GM12878 (cell line): ENCODE results near the gene C1R. TPM values are rescaled to one million over a fixed set of nuclear protein-coding genes. Genes with fewer than 3 reads are reported as not detected.

Experiments
- CTCF ChIP-seq, 3 experiments: IDR thresholded peaks in 2 of 3; conservative IDR thresholded peaks in 1 of 3; 2 replicates each; pipeline ENCODE4 v1.5.1; 2011; ENCODE audit warnings: low read depth in 3 of 3, low read length in 3 of 3, mild to moderate bottlenecking in 3 of 3, control low read depth in 2 of 3, moderate library complexity in 2 of 3, inconsistent platforms in 1 of 3, mixed read lengths in 1 of 3; ENCODE audit not compliant: control insufficient read depth in 2 of 3, insufficient read depth in 1 of 3; ENCODE audit errors: extremely low read depth in 1 of 3
- MXI1 ChIP-seq: fragments of 150-350 bp; IDR thresholded peaks from 2 replicates; pipeline ENCODE4 v1.6.1; 2011; ENCODE audit warnings: low read depth, mild to moderate bottlenecking, inconsistent platforms, low read length, improper control_type of control experiment
- NR2C2 ChIP-seq: IDR thresholded peaks from 2 replicates; pipeline ENCODE4 v1.6.1; 2011; ENCODE audit warnings: borderline replicate concordance, low read depth; ENCODE audit not compliant: control insufficient read depth, insufficient read length
- REST ChIP-seq: IDR thresholded peaks from 2 replicates; pipeline ENCODE4 v1.6.1; 2012; ENCODE audit warnings: mild to moderate bottlenecking, low read depth, low read length
- SMARCA5 ChIP-seq: fragments of 450-650 bp; IDR thresholded peaks from 2 replicates; pipeline ENCODE4 v1.6.1; 2017; ENCODE audit warnings: mild to moderate bottlenecking
- SMC3 ChIP-seq: IDR thresholded peaks from 2 replicates; pipeline ENCODE4 v1.6.1; 2011; ENCODE audit warnings: low read length, improper control_type of control experiment, borderline replicate concordance
- YBX1 ChIP-seq: fragments of 450-650 bp; IDR thresholded peaks from 2 replicates; pipeline ENCODE4 v1.6.1; 2016; ENCODE audit warnings: antibody characterized with exemption
- ZBTB33 ChIP-seq: fragments of 450-650 bp; IDR thresholded peaks from 2 replicates; pipeline ENCODE4 v1.6.1; 2017; ENCODE audit warnings: mild to moderate bottlenecking
- polyA plus RNA-seq, 11 experiments: library from polyadenylated mRNA; depleted of rRNA in 4 of 11; unstranded in 6 of 11; stranded (reverse) in 5 of 11; fragments of >200 nt; fragmentation: Nextera tagmentation in 4 of 11; fragmentation: Illumina TruSeq in 1 of 11; extraction: Ambion mirVana in 4 of 11; extraction: Trizol in 1 of 11; gene quantifications; 1 replicate in 1 of 11; 2 replicates in 10 of 11; pipeline versions ENCODE4 v1.2.1 to v1.2.3, GENCODE V29; 2011 to 2016; ENCODE audit warnings: inconsistent platforms in 2 of 11, missing spikeins in 2 of 11, low read depth in 1 of 11
- total RNA-seq, 4 experiments: library from RNA; depleted of rRNA in 3 of 4; stranded (reverse); fragments of >200 nt in 3 of 4; fragmentation: Illumina TruSeq in 1 of 4; extraction: Trizol in 1 of 4; gene quantifications; 2 replicates each; pipeline versions ENCODE4 v1.2.1 to v1.2.3, GENCODE V29; 2013 to 2021

C1R gene
- total and polyA plus RNA-seq, 10 of the 15 experiments (the other 5 are each of a cell fraction or from before 2014, with no cell fraction given) = 0.31 to 1.9 (median 0.96) TPM; not detected in 1

- TF ChIP-seq CTCF (IDR thresholded peaks at IDR 0.05 in 2 of 3, conservative IDR thresholded peaks at IDR 0.05 in 1 of 3; ENCODE audit: control insufficient read depth in 2 of 3, extremely low read depth in 1 of 3, insufficient read depth in 1 of 3, low read depth in 3 of 3, low read length in 3 of 3) (peak; percentile 78 to 84 (median 80)), SMARCA5 (no peak; the same call in 1 of the 2 replicates), ZBTB33 (no peak), MXI1 (no peak), YBX1 (no peak), REST (no peak), SMC3 (peak; percentile 53; the same call in 1 of the 2 replicates), NR2C2 (no peak)
These were observed 21.2 kb upstream of the C1R start (continued) for GRCh38 chr12:7113389-7113871.
